ENCODE measurements around the gene KHSRP.

Gene KHSRP, protein sequence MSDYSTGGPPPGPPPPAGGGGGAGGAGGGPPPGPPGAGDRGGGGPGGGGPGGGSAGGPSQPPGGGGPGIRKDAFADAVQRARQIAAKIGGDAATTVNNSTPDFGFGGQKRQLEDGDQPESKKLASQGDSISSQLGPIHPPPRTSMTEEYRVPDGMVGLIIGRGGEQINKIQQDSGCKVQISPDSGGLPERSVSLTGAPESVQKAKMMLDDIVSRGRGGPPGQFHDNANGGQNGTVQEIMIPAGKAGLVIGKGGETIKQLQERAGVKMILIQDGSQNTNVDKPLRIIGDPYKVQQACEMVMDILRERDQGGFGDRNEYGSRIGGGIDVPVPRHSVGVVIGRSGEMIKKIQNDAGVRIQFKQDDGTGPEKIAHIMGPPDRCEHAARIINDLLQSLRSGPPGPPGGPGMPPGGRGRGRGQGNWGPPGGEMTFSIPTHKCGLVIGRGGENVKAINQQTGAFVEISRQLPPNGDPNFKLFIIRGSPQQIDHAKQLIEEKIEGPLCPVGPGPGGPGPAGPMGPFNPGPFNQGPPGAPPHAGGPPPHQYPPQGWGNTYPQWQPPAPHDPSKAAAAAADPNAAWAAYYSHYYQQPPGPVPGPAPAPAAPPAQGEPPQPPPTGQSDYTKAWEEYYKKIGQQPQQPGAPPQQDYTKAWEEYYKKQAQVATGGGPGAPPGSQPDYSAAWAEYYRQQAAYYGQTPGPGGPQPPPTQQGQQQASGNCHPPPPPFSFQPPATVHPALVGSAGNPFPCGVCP

DNA sequence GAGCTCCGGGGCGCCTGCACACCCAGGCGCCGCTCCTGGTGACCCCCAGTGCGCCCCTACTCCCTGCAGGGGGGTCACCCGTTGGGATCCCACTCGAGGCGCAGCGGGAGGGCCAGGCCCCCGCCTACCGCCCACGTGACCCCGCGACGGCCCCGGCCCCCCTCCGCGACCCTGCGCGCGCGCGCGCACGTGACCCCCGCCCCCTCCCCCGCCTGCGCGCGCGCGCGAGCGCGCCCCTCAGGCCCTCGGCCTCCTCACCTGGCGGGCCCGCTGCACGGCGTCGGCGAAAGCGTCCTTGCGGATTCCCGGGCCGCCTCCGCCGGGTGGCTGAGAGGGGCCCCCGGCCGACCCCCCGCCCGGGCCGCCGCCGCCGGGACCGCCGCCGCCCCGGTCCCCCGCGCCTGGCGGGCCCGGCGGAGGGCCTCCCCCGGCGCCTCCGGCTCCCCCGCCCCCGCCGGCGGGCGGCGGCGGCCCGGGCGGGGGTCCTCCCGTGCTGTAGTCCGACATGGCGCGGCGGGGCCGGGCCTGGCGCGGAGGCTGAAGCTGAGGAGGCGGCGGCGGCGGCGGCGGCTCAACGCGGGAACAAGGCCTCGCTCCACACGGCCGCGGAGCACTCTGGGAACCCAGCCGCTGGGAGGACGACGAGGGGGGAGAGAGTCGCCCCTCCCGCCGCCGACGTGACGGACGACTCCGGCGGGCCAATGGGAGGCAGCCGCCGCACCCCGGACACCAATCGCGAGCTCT, at the start of gene KHSRP:
Gene KHSRP, minus strand, starts transcription at position 617 of the 744 bp plus-strand sequence. Its CDS starts 110 bp downstream, at position 507.
- DNase-seq, result peak; percentile 37

DNA sequence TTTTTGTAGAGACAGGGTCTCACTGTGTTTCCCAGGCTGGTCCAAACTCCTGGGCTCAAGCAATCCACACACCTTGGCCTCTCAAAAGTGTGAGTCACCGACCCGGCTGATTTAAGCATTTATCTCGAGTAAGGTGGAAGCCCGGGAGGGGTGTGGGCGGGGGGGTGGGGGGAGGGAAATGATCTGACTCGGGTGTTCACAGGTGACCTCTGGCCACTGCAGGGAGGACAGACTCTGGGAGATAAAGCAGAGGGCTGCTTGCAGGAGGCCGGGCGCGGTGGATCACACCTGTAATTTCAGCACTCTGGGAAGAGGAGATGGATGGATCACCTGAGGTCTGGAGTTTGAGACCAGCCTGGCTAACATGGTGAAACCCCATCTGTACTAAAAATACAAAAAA, 49.0 kb upstream of the KHSRP start:
- no peak for DNase-seq

DNA sequence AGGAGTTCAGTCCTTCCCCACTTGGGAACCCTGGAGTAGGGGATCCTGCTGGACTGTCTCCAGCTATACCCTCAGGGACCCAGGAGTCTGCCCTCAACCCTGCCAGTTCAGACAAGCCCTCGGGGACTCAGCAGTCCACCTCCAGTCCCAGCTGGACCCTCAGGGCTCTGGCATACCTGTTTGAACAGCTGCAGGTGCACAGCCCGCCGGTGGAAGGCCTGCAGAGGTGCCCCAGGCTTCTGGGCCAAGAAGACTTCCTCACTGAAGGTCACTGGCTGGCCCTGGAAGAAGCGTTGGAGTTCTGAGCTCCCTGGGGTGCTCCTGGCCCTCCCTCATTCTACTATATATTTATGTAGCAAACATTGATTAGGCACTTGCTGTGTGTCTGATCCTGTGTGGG, 48.1 kb upstream of the KHSRP start:
- no peak for DNase-seq

GRCh38 chr19:6471076-6471475, 46.5 kb upstream of the KHSRP start:
- no peak for DNase-seq

DNA sequence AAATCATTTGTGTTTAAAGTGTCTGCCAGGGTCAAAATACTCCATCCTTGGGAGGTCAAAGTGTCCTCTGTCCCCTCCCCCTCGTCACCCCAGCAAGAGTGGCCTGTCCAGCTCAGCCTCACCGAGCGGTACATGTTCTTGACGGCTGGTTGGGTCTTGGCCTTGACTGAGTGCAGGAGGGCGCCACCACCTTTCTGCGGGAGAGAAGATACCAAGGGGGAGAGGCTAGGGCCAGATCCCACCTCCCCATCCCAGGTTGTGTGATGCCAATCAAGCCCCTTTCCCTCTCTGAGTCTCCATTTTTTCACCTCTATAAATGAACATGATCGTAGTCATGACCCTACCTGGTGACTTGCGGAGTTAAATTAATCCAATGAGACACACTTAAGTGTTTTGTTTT, 45.6 kb upstream of the KHSRP start:
- DNase-seq, result no peak

DNA sequence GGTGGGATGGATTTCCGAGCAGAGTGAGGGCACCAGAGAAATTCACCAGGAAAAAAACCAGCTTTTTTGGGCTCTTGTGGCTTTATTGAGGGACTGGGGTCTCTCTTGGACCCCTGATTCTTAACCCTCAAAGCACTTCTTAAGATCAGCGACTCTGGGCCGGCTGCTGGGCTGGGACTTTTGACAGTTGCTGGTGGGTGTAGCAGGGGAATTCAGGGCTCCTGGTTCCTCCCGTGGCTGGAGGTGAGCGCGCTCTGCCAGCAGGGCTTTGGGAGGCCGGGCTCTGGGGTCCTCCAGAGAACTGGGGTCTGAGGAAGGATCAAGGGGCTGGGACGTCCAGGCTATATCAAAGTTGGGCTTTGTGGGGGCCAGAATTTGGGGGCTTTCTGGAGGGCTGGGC, 42.8 kb upstream of the KHSRP start:
- DNase-seq, result no peak

DNA sequence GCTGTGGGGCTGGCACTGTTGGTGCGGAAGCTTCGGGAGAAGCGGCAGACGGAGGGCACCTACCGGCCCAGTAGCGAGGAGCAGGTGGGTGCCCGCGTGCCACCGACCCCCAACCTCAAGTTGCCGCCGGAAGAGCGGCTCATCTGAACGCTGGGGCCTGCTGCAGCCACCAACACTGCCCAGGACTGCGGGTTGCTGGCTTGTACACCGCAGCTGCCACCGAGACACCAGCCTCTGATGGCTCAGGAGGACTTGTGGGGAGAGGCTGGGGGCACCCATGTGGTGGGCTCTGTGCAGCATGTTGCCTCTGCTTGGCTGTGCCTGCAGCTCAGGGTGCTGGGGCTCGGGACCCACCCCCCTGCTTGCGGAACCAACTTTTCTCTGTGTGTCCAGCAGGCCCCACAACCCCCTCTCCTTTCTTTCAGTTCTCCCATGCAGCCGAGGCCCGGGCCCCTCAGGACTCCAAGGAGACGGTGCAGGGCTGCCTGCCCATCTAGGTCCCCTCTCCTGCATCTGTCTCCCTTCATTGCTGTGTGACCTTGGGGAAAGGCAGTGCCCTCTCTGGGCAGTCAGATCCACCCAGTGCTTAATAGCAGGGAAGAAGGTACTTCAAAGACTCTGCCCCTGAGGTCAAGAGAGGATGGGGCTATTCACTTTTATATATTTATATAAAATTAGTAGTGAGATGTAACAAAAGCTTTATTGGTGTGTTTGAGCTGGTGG, 42.1 kb upstream of the KHSRP start:
- no peak for DNase-seq

DNA sequence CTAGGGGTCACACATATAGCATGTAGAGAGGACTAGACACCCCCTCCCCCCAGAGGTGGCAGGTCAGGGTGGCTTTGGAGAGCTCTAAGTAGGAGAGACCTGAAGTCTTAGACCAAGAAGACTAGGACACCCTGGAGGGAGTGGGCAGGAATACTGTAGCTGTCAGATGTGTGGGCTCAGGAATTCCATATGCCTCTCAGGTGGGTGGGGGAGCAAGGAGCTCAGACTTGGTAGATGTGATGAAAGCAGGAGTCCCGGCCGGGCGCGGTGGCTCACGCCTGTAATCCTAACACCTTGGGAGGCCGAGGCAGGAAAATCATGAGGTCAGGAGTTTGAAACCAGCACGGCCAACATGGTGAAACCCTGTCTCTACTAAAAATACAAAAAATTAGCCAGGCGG, 41.1 kb upstream of the KHSRP start:
- no peak for DNase-seq

- no peak for DNase-seq
Observed at GRCh38 chr19:6465006-6465405, 40.4 kb upstream of the KHSRP start.

- peak; percentile 85 for DNase-seq
Observed at GRCh38 chr19:6464070-6464873, 39.7 kb upstream of the KHSRP start, which contains the start of gene CRB3. Gene CRB3 (plus strand): TSS chr19:6464271. CDS start chr19:6464702, 431 bp downstream.

DNA sequence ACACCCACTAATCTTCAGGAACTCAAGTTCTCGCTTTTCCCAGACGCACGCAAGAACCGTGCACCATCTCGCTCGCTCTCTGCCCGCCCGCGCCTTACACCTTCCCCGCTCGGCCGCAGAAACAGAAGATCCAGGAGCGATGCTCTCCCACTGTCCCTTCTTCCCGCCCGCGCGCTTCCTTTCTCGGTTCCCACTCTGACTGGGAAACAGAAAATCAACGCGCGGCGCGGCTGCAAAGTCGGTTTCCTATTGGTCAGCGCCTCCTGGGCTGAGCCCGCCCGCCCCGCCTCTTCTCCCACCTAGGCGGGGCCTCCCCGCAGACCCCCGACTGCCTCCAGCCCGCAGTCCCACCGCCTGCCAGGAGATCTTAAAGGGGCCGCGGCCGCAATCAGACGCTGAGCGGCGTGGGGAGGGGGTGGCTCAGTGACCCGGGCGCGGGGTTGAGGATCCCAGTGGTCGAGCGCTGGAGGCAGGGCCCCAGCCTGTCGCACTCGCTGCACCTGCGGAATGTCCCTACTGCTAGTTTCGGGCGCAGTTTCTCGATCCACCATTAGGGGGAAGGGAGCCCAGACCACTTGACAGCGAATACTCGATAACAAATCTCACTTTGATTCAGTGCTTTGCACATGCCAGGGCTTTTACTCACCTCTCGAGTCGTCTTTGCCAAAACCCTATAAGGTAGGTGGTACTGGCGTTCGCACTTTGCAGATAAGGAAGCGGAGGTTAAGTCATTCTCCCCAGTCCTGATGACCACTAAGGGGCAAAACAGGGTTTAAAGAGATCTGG, 35.7 kb upstream of the KHSRP start:
- peak; percentile 97 for DNase-seq

DNA sequence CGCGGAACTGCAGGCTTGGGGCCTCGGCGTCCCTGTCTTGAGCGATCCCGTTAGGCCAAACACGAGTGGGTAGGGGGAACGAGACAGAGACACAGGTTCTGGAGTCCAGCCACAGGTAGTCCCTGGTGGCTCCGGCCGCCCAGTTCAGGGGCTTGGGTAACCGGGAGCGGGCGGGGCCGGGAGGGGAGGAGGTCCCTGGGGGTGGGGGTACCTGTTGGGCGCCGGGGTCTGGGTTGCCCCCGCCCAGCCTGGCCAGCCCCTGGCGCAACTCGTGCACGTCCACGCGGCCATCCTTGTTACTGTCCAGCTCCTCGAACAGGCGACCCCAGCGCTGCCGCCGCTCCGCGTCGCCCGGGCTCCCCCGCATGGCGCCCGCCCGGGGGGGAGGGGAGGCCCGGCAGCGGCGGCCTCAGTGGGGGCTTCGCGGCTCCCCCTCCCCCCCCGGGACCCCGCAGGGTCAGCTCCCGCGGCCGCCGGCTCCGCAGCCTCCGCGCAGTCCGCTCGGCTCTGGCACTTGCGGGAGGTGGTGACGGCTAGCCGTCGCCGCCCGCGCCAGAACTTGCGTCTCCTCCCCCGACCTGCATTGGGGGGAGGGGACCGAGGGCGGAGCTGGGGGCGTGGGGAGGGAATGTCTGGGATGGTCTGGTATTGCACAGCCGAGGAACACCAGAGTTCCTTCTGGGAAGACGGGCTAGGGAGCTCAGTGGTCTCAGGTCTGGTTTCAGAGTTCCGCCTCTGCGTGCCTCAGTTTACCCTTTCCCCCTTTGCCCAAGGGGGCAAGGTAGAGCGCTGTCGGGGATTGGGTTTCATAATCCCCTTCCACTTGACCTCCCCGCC, 34.9 kb upstream of the KHSRP start, which contains the start of gene SLC25A23:
Gene SLC25A23, minus strand, starts transcription at position 531 of the 837 bp plus-strand sequence. Its CDS starts 164 bp downstream, at position 367.
- DNase-seq, result peak; percentile 81

DNA sequence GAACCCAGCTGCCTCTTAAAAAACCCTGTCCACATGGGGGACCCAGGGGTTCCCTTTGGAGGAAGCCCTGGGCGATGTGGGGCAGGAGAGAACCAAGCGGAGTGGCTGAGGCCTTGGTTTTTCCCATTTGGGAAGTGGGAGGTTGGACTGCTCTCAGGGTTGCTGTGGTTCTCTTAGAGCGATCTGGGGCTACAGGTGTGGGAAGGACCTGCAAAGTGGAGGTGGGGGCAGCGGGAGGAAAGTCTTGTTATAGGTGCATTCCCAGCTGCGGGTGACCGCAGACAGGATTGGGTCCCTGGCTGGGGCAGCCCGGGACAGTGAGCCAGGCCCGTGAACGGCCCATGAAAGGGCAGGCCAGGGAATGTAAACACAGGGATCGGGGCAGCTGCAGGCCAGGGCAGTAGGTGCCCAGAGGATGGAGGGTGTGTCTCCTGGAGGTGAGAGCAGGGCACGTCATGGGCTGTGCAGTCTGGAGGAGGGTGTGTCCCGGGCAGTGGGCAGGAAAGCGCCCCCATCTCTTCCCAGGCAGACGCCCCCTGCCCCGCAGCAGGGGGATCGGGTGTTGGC, 34.2 kb upstream of the KHSRP start:
- no peak for DNase-seq

- DNase-seq, result no peak
Observed at GRCh38 chr19:6457958-6458694, 33.5 kb upstream of the KHSRP start.

- no peak for DNase-seq
Observed at GRCh38 chr19:6455924-6456323, 31.3 kb upstream of the KHSRP start.

DNA sequence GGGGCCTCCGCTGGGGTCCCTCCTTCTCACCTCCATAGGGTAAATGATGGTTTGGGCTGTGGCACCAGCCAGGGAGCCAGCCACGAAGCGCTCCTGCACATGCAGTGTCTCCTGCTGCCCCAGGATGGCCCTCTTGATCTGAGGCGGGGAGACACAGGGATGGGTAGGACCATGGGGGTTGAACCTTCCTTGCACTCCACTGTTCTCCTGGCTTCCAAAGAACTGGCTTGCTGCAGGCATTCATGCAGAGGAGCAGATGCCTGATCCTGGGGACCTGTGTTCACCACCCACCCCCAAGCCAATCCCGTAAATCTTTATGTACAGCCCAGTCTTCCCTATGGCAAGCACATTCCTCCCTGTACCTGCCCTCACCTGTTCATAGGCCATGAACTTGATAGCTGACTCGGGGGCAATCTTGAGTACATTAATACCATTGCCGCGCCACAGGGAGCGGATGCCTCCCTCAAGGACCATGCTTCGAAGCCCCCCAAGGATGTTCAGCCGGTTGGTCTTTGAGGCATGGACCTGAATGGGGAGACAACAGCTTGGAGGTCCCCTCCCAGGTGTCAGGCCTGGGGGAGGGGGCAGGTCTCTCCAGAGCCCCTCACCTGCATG, 29.4 kb upstream of the KHSRP start:
- no peak for DNase-seq

GRCh38 chr19:6452899-6453298, 28.3 kb upstream of the KHSRP start:
- DNase-seq, result no peak

- no peak for DNase-seq
Observed at GRCh38 chr19:6452223-6452614, 27.6 kb upstream of the KHSRP start.

All from CD4-positive, alpha-beta T cell treated with Interleukin-17A for 4 hours (primary cell).